DMS 273 treated with DMSO at 0.1 percent for 48 hours (cell line): Measurements from ENCODE around the gene COG1.
A peak's percentile ranks its signal among the peaks of the same experiment; 100 is the strongest.
"Not testable (repeated sequence)": the region's sequence is repeated elsewhere in the genome, so short reads cannot be mapped to it uniquely, and the experiment has no call there.

Experiments
- DNase-seq: peaks from one replicate; lab custom pipeline; 2025; lab: John Stamatoyannopoulos, UW

COG1 gene, protein sequence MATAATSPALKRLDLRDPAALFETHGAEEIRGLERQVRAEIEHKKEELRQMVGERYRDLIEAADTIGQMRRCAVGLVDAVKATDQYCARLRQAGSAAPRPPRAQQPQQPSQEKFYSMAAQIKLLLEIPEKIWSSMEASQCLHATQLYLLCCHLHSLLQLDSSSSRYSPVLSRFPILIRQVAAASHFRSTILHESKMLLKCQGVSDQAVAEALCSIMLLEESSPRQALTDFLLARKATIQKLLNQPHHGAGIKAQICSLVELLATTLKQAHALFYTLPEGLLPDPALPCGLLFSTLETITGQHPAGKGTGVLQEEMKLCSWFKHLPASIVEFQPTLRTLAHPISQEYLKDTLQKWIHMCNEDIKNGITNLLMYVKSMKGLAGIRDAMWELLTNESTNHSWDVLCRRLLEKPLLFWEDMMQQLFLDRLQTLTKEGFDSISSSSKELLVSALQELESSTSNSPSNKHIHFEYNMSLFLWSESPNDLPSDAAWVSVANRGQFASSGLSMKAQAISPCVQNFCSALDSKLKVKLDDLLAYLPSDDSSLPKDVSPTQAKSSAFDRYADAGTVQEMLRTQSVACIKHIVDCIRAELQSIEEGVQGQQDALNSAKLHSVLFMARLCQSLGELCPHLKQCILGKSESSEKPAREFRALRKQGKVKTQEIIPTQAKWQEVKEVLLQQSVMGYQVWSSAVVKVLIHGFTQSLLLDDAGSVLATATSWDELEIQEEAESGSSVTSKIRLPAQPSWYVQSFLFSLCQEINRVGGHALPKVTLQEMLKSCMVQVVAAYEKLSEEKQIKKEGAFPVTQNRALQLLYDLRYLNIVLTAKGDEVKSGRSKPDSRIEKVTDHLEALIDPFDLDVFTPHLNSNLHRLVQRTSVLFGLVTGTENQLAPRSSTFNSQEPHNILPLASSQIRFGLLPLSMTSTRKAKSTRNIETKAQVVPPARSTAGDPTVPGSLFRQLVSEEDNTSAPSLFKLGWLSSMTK

DNA sequence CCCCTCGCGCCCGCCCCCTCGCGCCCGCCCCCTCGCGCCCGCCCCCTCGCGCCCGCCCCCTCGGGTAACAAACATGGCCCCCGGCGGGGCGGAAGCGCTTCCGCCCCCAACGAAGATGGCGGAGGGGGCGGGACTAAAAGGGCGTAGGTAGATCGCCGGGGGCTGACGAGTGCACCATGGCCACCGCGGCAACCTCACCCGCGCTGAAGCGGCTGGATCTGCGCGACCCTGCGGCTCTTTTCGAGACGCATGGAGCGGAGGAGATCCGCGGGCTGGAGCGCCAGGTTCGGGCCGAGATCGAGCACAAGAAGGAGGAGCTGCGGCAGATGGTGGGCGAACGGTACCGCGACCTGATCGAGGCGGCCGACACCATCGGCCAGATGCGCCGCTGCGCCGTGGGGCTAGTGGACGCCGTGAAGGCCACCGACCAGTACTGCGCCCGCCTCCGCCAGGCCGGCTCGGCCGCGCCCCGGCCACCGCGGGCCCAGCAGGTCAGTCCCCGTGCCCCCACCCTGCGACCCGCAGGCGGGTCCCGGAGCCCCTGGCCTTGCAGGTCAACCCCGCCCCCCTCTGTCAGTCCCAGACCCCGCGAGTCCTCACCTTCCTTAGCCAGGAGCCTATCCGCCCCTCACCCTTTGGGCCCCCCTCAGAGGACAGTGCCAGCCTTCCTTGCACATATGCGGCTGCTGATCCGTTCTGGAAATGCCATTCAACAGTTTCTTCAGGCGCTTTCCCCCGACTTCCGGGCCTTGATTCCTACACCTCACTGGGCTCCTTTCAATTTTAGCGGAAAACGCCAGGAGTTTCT is at the start of gene COG1:
Gene COG1 (plus strand): TSS at position 162 of the 808 bp plus-strand sequence. CDS start 15 bp downstream, at position 177.
- peak; percentile 67 for DNase-seq

DNA sequence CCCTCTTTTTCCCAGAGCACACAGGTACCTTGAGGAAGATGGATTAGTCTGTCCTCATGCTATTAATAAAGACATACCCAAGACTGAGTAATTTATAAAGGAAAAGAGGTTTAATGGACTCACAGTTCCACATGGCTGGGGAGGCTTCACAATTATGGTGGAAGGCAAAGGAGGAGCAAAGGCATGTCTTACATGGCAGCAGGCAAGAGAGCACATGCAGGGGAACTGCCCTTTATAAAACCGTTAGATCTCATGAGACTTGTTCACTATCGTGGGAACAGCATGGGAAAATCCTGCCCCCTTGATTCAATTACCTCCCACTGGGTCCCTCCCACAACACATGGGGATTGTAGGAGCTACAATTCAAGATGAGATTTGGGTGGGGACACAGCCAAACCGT is 48.6 kb upstream of the COG1 start:
- not testable (repeated sequence) for DNase-seq

DNA sequence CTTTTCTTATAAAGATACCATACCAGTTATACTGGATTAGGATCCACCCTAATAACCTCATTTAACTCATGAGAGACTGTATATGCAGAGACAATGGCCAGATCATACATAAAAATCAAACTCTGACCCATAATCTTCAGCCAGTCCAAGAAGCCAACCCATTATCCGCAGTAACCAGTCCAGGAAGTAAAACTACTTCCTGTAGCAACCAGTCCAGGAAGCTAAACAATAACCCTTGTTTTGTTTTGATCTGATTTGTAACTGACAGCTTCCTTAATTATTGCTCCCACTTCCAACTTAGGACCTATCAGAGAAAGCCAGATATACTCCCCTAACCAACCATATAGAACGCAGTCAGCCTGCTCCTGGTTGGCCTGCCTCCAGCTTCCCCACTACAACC is 47.2 kb upstream of the COG1 start:
- no peak for DNase-seq

DNA sequence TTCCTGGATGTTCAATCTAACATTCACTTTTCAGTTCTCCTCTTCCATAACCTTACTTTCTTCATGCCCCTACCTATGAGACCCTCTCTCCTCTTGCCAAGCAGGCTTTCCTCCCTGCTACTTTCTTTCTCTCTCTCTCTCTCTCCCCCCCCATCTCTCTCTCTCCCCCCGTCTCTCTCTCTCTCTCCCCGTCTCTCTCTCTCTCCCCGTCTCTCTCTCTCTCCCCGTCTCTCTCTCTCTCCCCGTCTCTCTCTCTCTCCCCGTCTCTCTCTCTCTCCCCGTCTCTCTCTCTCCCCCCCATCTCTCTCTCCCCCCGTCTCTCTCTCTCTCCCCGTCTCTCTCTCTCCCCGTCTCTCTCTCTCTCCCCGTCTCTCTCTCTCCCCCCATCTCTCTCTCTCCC is 45.1 kb upstream of the COG1 start:
- DNase-seq = not testable (repeated sequence)

DNA sequence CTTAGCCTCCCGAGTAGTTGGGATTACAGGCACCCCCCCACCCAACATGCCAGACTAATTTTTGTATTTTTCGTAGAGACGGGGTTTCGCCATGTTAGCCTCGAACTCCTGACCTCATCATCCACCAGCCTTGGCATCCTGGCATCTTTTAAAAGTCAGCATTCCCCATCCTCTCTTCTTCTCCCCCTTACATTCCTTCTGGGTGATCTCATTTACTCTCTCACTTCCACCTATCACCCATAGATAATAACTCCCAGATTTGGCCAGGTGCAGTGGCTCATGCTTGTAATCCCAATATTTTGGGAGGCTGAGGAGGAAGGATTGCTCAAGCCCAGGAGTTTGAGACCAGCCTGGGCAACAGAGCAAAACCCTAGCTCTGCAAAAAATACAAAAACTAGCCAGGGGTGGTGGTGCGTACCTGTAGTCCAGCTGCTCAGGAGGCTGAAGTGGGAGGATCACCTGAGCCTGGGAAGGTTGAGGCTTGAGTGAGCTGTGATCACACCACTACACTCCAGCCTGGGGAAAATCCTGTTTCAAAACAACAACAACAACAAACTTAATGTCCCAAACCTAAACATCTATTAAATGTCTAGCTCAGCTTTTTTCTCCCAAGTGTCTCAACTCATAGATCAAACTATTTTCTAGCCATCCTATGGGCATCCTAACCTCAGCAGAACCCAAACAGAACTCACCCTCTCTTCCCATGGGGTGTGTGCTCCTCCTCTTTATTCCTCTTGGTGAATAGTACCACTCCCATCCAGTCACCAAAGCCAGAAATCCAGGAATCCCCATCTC is 44.1 kb upstream of the COG1 start:
- DNase-seq = no peak

DNA sequence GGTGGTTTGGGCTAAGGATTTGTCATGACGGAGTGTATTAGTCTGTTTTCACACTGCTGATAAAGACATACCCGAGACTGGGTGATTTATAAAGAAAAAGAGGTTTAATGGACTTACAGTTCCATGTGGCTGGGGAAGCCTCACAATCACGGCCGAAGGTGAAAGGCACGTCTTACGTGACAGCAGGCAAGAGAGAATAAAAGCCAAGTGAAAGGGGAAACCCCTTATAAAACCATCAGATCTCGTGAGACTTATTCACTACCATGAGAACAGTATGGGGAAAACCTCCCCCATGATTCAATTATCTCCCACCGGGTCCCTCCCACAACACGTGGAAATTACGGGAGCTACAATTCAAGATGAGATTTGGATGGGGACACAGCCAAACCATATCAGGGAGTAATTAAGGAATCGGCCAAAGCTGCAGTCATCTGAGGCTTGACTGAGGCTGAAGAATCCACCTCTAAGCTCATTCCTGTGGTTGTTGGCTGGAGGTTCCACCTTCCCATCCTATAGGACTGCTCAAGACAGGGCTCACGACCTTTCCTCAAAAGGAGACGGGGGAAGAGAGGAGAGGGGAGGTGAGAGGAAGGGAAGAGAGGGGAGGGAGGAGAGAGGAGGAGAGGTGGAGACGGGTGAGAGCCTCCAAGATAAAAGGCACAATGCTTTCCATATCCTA is 42.1 kb upstream of the COG1 start:
- not testable (repeated sequence) for DNase-seq

DNA sequence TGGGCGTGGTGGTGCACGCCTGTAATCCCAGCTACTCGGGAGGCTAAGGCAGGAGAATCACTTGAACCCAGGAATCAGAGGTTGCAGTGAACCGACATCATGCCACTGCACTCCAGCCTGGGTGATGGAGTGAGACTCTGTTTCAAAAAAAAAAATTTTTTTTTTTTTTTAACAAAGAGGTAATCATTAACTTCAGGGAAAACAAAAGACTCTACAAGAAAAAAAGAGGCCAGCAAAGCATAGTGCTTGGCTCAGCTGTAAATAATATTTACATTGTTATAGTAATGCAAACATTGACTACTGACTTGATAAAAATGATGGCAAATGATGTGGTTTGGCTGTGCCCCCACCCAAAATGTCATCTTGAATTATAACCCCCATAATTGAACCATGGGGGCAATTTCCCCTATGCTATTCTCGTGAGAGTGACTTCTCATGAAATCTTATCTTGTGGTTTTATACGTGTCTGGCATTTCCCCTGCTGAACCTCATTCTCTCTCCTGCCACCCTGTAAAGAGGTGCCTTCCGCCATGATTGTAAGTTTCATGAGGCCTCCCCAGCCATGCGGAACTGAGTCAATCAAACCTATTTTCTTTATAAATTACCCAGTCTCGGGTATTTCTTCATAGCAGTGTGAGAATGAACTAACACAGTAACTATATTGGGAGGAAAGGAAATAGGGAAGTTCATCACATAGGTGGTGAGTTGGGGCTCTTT is 40.8 kb upstream of the COG1 start:
- no peak for DNase-seq

DNA sequence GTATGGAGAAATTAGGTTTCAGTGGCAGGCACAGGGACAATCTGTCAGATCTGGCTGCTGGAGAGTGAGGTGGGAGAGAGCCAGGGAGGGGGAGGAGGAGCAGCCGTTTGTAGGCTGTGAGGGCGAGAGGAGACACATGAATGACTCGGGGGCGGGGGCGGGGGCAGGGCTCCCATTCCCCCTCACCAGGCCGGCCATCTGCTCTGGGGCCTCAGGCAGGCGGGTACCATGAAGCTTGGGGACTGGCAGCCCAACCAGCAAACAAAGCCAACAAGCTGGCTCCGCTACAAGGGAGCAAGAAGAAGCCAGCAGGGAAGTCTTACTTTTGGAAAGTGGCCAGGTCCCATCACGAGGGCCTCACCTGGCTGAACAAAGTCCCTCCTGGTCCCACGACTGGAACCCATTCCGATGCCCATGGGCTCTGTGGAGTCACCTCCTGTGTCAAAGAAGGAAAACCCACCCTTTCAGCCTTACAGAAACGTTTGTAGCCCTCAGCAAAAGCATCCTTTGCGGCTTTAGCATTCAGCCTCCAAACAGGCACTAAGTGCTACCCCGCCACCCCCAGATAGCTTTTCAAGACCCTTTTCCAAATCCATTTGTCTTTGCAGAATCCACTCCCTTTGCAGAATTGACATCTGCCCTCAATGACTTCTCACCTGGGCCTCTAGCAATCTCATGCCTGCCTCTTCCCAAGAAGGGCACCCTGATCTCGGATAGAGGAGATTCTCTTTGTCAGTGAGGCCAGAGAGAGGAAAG is 37.3 kb upstream of the COG1 start:
- DNase-seq = peak; percentile 97

DNA sequence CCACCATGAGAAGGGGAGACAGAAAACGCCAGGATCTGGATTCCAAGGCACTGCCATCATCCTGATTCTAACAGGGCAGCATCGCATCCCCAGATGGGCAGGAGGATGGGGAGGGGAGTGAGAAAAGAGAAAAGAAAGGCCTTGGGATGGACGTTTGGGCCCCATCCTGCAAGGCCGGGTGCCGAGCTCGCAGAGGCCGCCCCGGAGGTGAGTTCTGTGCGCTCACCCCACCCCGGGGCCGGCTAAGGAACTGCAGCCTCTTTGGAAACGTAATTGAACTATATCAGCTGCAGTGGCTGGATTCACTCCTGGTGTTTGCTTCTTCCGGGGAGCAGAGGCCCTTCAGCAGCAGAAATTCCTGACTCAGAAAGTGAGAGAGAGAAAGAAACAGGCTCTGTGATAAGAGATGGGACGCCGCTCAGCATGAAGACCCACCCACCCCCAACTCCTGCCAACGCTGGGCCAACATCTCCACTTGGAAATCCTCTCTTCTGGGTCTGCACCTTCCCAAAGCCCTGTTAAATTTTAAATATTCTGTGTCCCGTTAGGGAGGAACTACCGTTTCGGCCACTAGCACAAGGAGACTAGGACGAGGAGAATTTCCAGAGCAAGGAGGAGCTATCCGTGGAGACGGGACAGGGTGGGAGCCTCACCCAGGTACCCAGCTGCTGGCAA is 36.6 kb upstream of the COG1 start:
- DNase-seq = peak; percentile 74

DNA sequence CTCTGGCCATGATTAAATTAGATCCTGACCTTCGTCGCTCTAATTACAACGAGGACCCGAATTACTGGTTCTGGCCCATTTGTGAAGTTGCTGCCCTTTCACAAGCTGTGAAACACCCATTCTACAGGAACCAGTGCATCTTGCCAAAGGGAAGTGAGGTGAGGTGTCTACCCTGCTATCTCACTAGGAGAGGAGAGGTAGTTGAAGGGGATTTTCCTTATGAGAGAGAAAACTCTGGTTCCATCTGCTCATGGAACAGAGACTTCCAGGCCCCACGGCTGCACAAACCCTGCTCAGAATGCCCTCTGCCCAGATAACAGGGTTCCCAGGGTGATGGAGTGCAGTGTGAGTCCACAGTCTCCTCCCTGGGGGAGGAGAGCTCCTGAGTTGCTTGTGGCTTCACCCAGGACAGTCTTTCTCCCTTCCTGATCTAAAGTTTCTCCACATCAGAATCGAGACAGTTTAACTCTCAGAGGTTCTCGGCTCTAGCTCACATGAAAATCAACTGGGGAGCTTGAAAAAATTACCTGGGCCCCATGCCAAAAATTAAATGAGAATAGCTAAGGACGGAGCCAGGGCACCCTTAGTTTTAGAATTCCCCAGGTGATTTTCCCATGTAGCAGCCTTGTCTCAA is 35.9 kb upstream of the COG1 start:
- DNase-seq = no peak

DNA sequence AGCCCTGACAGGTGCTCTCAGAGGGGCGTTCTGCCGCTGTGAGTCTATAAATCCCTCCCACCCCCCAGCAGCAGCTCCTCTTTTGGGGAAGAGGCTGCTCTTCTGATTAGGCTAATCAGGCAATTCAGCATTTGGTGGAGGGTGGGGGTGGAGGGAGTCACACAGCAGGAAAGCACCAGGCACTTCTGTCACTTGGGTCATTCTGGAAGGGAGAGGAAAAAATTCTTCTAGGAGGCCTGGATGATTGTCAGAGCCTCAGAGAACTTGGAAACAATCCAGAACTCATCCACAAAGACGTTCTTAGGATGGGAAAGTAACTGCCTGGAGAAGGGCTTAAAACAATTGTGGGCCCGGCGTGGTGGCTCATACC is 35.3 kb upstream of the COG1 start:
- no peak for DNase-seq

DNA sequence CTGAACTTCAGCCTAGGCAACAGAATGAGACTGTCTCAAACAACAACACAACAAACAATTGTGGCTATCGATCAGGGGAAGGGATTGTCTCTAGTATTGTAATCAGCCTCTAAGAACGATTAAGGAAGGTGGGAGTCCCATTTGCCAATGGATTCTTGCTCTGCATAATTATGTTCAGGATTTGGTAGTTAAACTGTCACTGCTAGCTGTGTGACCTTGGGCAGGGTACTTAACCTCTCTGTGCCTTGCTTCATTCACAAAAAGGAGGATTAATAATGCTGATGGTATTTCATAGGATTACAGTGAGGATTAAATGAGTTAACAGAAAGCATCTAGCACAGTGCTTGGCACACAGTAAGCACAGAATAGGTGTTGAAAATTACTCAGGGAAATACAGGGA is 34.7 kb upstream of the COG1 start:
- no peak for DNase-seq

DNA sequence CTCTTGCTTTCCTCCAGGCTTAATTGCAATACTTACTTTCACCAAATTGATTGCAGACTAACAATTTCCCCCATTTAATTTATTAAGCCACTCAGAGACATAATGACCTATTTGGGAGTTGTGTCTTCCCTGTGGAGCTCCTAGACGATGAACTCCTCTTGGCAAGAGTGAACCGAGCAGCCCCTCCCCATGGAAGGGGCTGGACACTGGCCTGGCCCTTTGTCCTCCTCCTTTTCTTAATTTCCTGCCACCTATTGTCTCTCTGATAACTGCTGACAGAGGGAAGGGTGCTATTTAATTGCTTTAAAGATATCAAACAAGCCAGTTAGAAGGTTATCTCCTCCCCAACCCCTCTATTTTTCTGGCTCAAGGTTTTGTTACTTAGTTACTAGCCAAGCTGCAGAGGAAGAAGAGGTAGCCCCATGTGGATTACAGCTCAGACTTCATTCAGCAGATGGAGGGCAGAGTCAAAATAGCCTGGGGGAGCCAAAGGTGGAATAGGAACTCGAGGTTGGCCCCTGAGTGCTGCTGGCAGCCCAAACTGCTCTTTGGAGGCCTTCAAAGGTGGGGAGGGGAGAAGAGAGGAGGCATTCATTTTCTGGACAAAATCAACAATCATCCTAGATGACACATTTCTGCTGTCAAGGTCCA is 31.8 kb upstream of the COG1 start:
- DNase-seq = no peak

DNA sequence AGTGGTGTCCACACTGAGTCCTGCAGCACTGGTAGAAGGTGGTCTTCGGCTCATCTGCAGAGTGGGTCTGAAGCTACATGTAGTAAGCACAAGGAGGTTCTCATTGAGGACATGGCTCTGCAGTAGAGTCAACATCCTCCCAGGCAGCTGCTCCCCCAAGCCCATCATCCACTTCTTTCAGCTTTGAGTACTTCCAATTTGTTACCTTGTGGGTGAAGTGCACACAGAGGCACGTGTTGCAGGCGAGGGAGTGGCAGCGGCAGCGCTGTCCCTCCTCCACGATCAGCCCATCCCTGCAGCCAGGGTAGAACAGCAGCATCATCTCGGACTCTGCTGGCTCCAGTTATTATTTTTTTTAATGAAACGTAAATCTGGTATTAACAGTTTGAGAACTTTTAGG is 29.8 kb upstream of the COG1 start:
- no peak for DNase-seq

DNA sequence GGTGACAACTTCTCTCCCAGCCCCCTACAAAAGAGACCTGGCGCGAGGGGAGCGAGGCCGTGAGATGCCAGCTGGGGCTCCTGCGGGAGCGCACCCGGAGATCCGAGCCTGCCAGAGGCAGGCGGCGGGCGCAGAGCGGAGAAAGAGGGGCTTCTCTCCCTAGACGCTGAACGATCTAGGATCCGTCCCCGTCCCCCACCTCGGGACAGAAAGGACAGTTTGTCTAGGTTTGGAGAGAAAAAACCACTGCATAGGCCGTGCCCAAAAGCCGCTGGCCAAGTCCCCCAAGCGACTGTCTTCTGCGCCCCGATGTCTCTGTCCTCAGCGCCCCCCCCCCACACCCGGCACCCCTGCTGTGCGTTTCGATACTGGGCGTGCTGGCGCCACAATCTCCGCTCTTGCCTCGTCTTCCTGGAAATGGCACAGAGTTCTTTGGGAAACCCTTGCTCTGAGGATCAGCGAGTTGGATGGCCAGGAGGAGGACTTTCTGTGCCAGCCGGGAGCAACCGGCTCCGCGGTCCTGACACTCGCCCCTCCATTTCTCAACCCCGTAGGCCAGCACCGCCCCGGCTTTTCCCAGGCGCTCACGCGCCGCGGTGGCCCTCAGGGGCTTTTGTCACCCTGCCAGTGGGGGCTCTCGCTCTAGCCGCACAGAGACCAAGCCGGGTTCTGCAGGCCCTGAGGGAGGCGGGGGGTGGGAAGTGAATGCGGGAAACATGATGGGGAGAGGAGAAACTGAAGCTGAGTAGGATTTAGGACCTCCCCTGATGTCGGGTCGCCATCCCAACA is 27.0 kb upstream of the COG1 start:
- no peak for DNase-seq

DNA sequence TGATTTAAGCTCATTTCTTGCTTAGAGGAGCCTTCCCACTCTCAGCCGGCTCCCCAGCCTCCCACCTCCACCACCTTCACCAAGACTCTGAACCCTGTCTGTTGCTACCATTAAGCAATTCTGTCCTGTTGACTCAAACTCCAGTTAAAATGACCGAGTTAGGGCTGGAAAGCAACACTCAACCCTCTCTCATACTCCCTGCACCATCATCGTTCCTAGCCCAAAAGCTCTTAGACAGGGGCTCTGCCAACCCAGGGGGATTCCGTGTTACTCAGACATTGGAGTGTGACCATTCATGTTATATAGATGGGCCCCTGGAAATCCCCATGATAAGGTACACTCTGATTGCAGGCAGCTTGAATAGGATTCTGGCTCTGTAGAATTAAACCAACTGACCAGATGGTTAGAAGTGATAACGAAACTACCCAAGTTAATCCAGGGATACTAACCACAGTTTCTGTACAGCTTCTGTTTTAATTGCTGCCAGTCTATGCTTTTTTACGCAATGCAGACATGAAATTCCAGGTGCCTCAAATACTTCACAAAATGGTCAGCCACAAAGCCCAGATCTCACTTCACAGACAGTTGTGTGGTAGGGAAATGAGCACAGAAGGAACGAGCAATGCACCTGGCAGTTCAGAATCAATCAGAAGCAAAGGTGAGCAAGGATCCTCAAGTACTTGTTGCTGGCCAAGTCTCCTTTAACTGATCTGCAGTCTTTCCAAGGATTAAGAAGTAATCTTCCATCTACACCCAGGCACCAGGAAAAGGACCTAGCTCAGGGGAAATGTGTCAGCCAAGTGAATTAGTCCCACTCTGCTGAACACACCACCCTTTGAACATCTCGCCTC is 25.9 kb upstream of the COG1 start:
- DNase-seq = no peak
